Activated naive CD8-positive, alpha-beta T cell treated with anti-CD3 and anti-CD28 coated beads, Interleukin-2, amount 10 ng/mL, durations not matched to agents 7 days and 5 days (primary cell): ENCODE measurements around the gene STXBP5L. TPM values are rescaled to one million over a fixed set of nuclear protein-coding genes. Genes with fewer than 3 reads are reported as not detected.
"Not testable (repeated sequence)": the region's sequence is repeated elsewhere in the genome, so short reads cannot be mapped to it uniquely, and the experiment has no call there.

Experiments used
- ATAC-seq: fragments of 150-1000 bp; cut with Tn5 transposase; one replicate; pipeline ENCODE4 v1.10.0; 2021; ENCODE audit warnings: low read depth, moderate library complexity
- POLR2A ChIA-PET: fragments of 350-600 bp; sonication (Branson Sonifier 250); formaldehyde crosslinking; loops from one replicate; lab custom pipeline; 2021; ENCODE audit warnings: antibody characterized with exemption; lab: Charles Lee
- DNase-seq: peaks from one replicate; pipeline ENCODE4 v3.0.0; 2021
- H3K27ac Mint-ChIP-seq: one replicate; pipeline ENCODE4 v1.8.0; 2022; ENCODE audit warnings: mild to moderate bottlenecking, mixed read lengths
- H3K27me3 Mint-ChIP-seq: one replicate; pipeline ENCODE4 v1.8.0; 2022; ENCODE audit warnings: mild to moderate bottlenecking, moderate library complexity, mixed read lengths
- H3K36me3 Mint-ChIP-seq: one replicate; pipeline ENCODE4 v1.8.0; 2021; ENCODE audit warnings: mild to moderate bottlenecking, mixed read lengths
- H3K4me1 Mint-ChIP-seq: one replicate; pipeline ENCODE4 v1.8.0; 2021; ENCODE audit warnings: mixed read lengths
- H3K4me3 Mint-ChIP-seq: one replicate; pipeline ENCODE4 v1.8.0; 2022; ENCODE audit warnings: mild to moderate bottlenecking, moderate library complexity, mixed read lengths
- H3K9me3 Mint-ChIP-seq: one replicate; pipeline ENCODE4 v1.8.0; 2021; ENCODE audit warnings: mixed read lengths
- microRNA-seq: library from miRNA; unstranded; fragments of <30 nt; microRNA quantifications from one replicate; pipeline ENCODE4 v1.2.0, GENCODE V29; 2022
- total RNA-seq, 2 experiments: library from RNA; stranded (reverse); gene quantifications; one replicate each; pipeline ENCODE4 v1.2.3, GENCODE V29; 2021

Gene STXBP5L
- total RNA-seq, 2 experiments from 2014 or later: not detected

- Mint-ChIP-seq H3K36me3 (peaks cover 37% of the 10 kb centered on the region), H3K27ac (no peak overlapping the region), H3K4me1 (peaks cover 12% of the 10 kb centered on the region), H3K9me3 (no peaks in the 10 kb centered on the region), H3K27me3 (no peaks in the 10 kb centered on the region), H3K4me3 (no peak overlapping the region)
- DNase-seq (no peak), ATAC-seq (no peak)
- POLR2A ChIA-PET: no interaction called here
Measured at GRCh38 chr3:121436074-121436473, 528.1 kb downstream of the STXBP5L start.

- POLR2A ChIA-PET: interaction anchor here (0.5 kb wide), 1 partner anchor 110 kb away, joined by 3 read pairs; no protein-coding TSS in a partner anchor
- Mint-ChIP-seq H3K4me1 (peaks cover 12% of the 10 kb centered on the region), H3K4me3 (no peak overlapping the region), H3K9me3 (no peaks in the 10 kb centered on the region), H3K36me3 (peaks cover 37% of the 10 kb centered on the region), H3K27ac (no peak overlapping the region), H3K27me3 (no peaks in the 10 kb centered on the region)
- ATAC-seq: no peak
- DNase-seq: no peak
Measured at GRCh38 chr3:121436641-121437040, 528.6 kb downstream of the STXBP5L start.

- Mint-ChIP-seq H3K36me3 (peaks cover 52% of the 10 kb centered on the region), H3K4me3 (no peak overlapping the region), H3K9me3 (no peaks in the 10 kb centered on the region), H3K4me1 (no peaks in the 10 kb centered on the region), H3K27me3 (no peaks in the 10 kb centered on the region), H3K27ac (no peak overlapping the region)
- DNase-seq (no peak), ATAC-seq (no peak)
- POLR2A ChIA-PET: no interaction called here
Measured at GRCh38 chr3:121443456-121443855, 535.5 kb downstream of the STXBP5L start.

GRCh38 chr3:121451752-121452151 is 543.7 kb downstream of the STXBP5L start:
- H3K27ac Mint-ChIP-seq, ATAC-seq, H3K9me3 Mint-ChIP-seq, POLR2A ChIA-PET, H3K27me3 Mint-ChIP-seq, H3K4me1 Mint-ChIP-seq, DNase-seq, H3K4me3 Mint-ChIP-seq: not testable (repeated sequence)
- H3K36me3 Mint-ChIP-seq: peaks cover 56% of the 10 kb centered on the region

GRCh38 chr3:121462565-121462964 is 554.6 kb downstream of the STXBP5L start:
- Mint-ChIP-seq H3K27ac (peak overlapping the region; percentile 45), H3K4me3 (no peak overlapping the region), H3K4me1 (no peaks in the 10 kb centered on the region), H3K36me3 (peaks cover 60% of the 10 kb centered on the region), H3K9me3 (no peaks in the 10 kb centered on the region), H3K27me3 (no peaks in the 10 kb centered on the region)
- DNase-seq (no peak), ATAC-seq (no peak)
- POLR2A ChIA-PET: no interaction called here

GRCh38 chr3:121463745-121464144 is 555.7 kb downstream of the STXBP5L start:
- no peaks in the 10 kb centered on the region for H3K9me3 Mint-ChIP-seq
- peaks cover 59% of the 10 kb centered on the region for H3K36me3 Mint-ChIP-seq
- H3K27me3 Mint-ChIP-seq: no peaks in the 10 kb centered on the region
- no peaks in the 10 kb centered on the region for H3K4me1 Mint-ChIP-seq
- H3K4me3 Mint-ChIP-seq: no peak overlapping the region
- POLR2A ChIA-PET: no interaction called here
- DNase-seq (no peak), ATAC-seq (no peak)
- H3K27ac Mint-ChIP-seq: no peak overlapping the region

- H3K4me1 Mint-ChIP-seq: no peaks in the 10 kb centered on the region
- POLR2A ChIA-PET: no interaction called here
- no peak for ATAC-seq
- no peak overlapping the region for H3K4me3 Mint-ChIP-seq
- H3K27me3 Mint-ChIP-seq: no peaks in the 10 kb centered on the region
- H3K9me3 Mint-ChIP-seq: no peaks in the 10 kb centered on the region
- H3K27ac Mint-ChIP-seq: no peak overlapping the region
- H3K36me3 Mint-ChIP-seq: peaks cover 47% of the 10 kb centered on the region
- DNase-seq: no peak
Measured at GRCh38 chr3:121467085-121467484, 559.1 kb downstream of the STXBP5L start.

GRCh38 chr3:121473001-121473400 is 565.0 kb downstream of the STXBP5L start:
- Mint-ChIP-seq H3K4me1 (no peaks in the 10 kb centered on the region), H3K9me3 (no peaks in the 10 kb centered on the region), H3K27ac (no peak overlapping the region), H3K27me3 (no peaks in the 10 kb centered on the region), H3K4me3 (no peak overlapping the region), H3K36me3 (peaks cover 50% of the 10 kb centered on the region)
- POLR2A ChIA-PET: no interaction called here
- ATAC-seq (no peak), DNase-seq (no peak)

Small RNA genes lying within 50 kb of the gene (microRNA-seq; reads per million reads assigned to microRNA genes)
- gene MIR5682: not detected

Other genes with a start within 250 kb of the STXBP5L start
- gene HGD, start 226.0 kb upstream of the STXBP5L start, total RNA-seq: 1 to 10 TPM; 1.7 to 2.0 TPM
- 10 to 100 TPM; 21.1 to 22.3 TPM for gene RABL3, start 165.7 kb upstream of the STXBP5L start, total RNA-seq
- 10 to 100 TPM; 29.0 to 29.2 TPM for gene GTF2E1, start 165.5 kb upstream of the STXBP5L start, total RNA-seq